Raji (cell line): ENCODE results near the gene SPRED3.

ENCODE experiments used
- POLR2A ChIP-seq: IDR thresholded peaks from 2 replicates; pipeline ENCODE4 v1.6.1; 2011; ENCODE audit warnings: low read depth, low read length, control low read depth; ENCODE audit not compliant: insufficient read depth

SPRED3 gene

GRCh38 chr19:38385804-38386257, 2.7 kb upstream of the SPRED3 start:
- no peak for TF ChIP-seq POLR2A

- TF ChIP-seq POLR2A, result no peak
These were observed 2.1 kb upstream of the SPRED3 start for GRCh38 chr19:38386300-38386970.

- no peak for TF ChIP-seq POLR2A
These were observed 1.4 kb upstream of the SPRED3 start for GRCh38 chr19:38386971-38387549.

- no peak for TF ChIP-seq POLR2A
These were observed 748 bp upstream of the SPRED3 start, which contains the start of gene GGN for GRCh38 chr19:38387550-38388348. Gene GGN (minus strand): TSS chr19:38388034. CDS start chr19:38387261, 773 bp downstream.

GRCh38 chr19:38389101-38389925, 816 bp downstream of the SPRED3 start:
- no peak for TF ChIP-seq POLR2A

GRCh38 chr19:38389957-38390924, 1.7 kb downstream of the SPRED3 start:
- no peak for TF ChIP-seq POLR2A

- no peak for TF ChIP-seq POLR2A
These were observed 3.5 kb downstream of the SPRED3 start for GRCh38 chr19:38391911-38392464.

GRCh38 chr19:38392707-38393308, 4.3 kb downstream of the SPRED3 start:
- TF ChIP-seq POLR2A, result no peak

- TF ChIP-seq POLR2A, result no peak
These were observed 6.0 kb downstream of the SPRED3 start for GRCh38 chr19:38394488-38394887.

GRCh38 chr19:38395381-38396114, 7.1 kb downstream of the SPRED3 start:
- no peak for TF ChIP-seq POLR2A

- no peak for TF ChIP-seq POLR2A
These were observed 10.6 kb downstream of the SPRED3 start for GRCh38 chr19:38399081-38399480.

GRCh38 chr19:38399537-38399936, 11.0 kb downstream of the SPRED3 start:
- TF ChIP-seq POLR2A, result no peak

- TF ChIP-seq POLR2A, result no peak
These were observed 11.9 kb downstream of the SPRED3 start for GRCh38 chr19:38400361-38400760.

GRCh38 chr19:38401148-38401547, 12.7 kb downstream of the SPRED3 start:
- no peak for TF ChIP-seq POLR2A
